ENCODE measurements around the gene PRTFDC1. TPM values are rescaled to one million over a fixed set of nuclear protein-coding genes. Genes with fewer than 3 reads are reported as not detected.

PRTFDC1 gene
- total and polyA plus RNA-seq, 2 of the 8 experiments (the other 6 are each of a cell fraction or from before 2014, with no cell fraction given) = 5.9 to 6.6 TPM

DNA sequence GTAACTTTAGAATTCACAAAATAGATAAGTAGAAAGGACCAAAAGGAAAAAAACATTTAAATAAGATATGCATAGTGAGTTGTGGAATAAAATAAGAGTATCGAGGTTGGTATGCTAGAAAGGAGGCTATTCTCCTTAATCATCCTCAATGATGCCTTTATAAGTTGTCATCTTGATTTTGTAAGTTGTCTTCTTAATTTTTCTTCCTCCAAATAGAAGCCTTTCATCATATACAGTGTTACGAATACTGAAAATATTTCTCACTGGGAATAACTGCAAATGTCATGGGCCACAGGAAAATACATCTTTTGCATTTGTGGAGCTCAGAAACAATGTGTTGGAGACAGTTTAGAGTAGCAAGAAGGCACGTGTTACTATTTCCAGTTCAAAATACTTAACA lies 31.5 kb upstream of the PRTFDC1 start:
- H2BK15ac ChIP-seq (ENCODE audit: low read length) = no peak overlapping the region
- no peak overlapping the region for H2BK20ac ChIP-seq (ENCODE audit: low read length)
- H3K9ac ChIP-seq (replicated peaks in 1 of 4; ENCODE audit: extremely low read depth in 1 of 4, low read depth in 3 of 4, low read length in 3 of 4) = no peak overlapping the region
- ChIA-PET CTCF (ENCODE audit: partially characterized antibody) (interaction anchor here (0.9 kb wide), 1 partner anchor 15 kb away, joined by 3 read pairs; no protein-coding TSS in a partner anchor), POLR2A (ENCODE audit: partially characterized antibody) (no interaction called here)
- H3K23ac ChIP-seq (ENCODE audit: insufficient read length) = no peak overlapping the region
- no peak overlapping the region for H2AK5ac ChIP-seq (ENCODE audit: low read depth, low read length)
- H2AFZ ChIP-seq (ENCODE audit: low read length) = no peak overlapping the region
- no peaks in the 10 kb centered on the region for H3K4me1 ChIP-seq (replicated peaks in 1 of 4; ENCODE audit: control insufficient read depth in 3 of 4, insufficient read depth in 4 of 4, low read length in 3 of 4)
- H4K5ac ChIP-seq (ENCODE audit: insufficient read length, low read depth, low read length) = no peak overlapping the region
- H3K14ac ChIP-seq (ENCODE audit: insufficient read length) = no peak overlapping the region
- H3K18ac ChIP-seq (ENCODE audit: extremely low read depth, low read length) = no peak overlapping the region
- H4K8ac ChIP-seq (ENCODE audit: extremely low read depth, insufficient read depth, low read length) = no peak overlapping the region
- H3K23me2 ChIP-seq (ENCODE audit: low read depth, low read length) = no peaks in the 10 kb centered on the region
- no peak overlapping the region for H3K27ac ChIP-seq (ENCODE audit: low read depth, low read length)
- H3K27me3 ChIP-seq (replicated peaks in 1 of 4; ENCODE audit: control insufficient read depth in 3 of 4, extremely low read depth in 1 of 4, insufficient read depth in 3 of 4, low read length in 3 of 4) = no peaks in the 10 kb centered on the region
- no peak overlapping the region for H4K91ac ChIP-seq (replicated peaks; ENCODE audit: insufficient read length, low read length)
- no peak overlapping the region for H2BK12ac ChIP-seq (ENCODE audit: low read depth, low read length)
- no peak for DNase-seq (ENCODE audit: low read depth in 1 of 2, low spot score in 2 of 2)
- TF ChIP-seq NANOG (IDR thresholded peaks at IDR 0.05; ENCODE audit: insufficient read depth, low read depth, low read length, poor library complexity, severe bottlenecking) (no peak), RFX5 (IDR thresholded peaks at IDR 0.05; ENCODE audit: borderline replicate concordance, low read depth, low read length) (no peak), POLR2A (IDR thresholded peaks at IDR 0.05; ENCODE audit: control extremely low read depth in 1 of 2, low read depth in 2 of 2, low read length in 2 of 2) (no peak)
- H4K20me1 ChIP-seq (replicated peaks in 1 of 2; ENCODE audit: control insufficient read depth in 1 of 2, insufficient read depth in 2 of 2, low read length in 2 of 2) = no peaks in the 10 kb centered on the region
- H3K4me3 ChIP-seq (ENCODE audit: extremely low read depth in 1 of 4, insufficient read depth in 2 of 4, low read depth in 3 of 4, low read length in 4 of 4) = no peak overlapping the region
- no peak for FAIRE-seq
- H3K9me3 ChIP-seq (ENCODE audit: insufficient read depth in 2 of 2, low read depth in 1 of 2, low read length in 1 of 2) = no peaks in the 10 kb centered on the region
- H2BK120ac ChIP-seq (replicated peaks; ENCODE audit: low read depth, low read length) = no peak overlapping the region
- H3K79me2 ChIP-seq (ENCODE audit: control insufficient read depth in 1 of 2, insufficient read depth in 2 of 2, low read length in 2 of 2) = no peaks in the 10 kb centered on the region
- H3K36me3 ChIP-seq (ENCODE audit: control insufficient read depth in 2 of 4, insufficient read depth in 4 of 4, low read length in 3 of 4) = no peaks in the 10 kb centered on the region
- H3K79me1 ChIP-seq (ENCODE audit: low read depth, low read length) = no peaks in the 10 kb centered on the region
- H2BK5ac ChIP-seq (ENCODE audit: low read depth, low read length) = no peak overlapping the region
- no peak overlapping the region for H3K56ac ChIP-seq (replicated peaks; ENCODE audit: insufficient read length, low read depth, low read length)
- H3K4me2 ChIP-seq (ENCODE audit: insufficient read depth in 1 of 2, low read depth in 2 of 2, low read length in 2 of 2) = no peak overlapping the region
- no peak overlapping the region for H3K4ac ChIP-seq (replicated peaks; ENCODE audit: insufficient read length, low read depth, low read length)
- 90% methylated on average over 3 of the region's 3 CpGs; no CpG with 5 or more reads in 1 of the 2 experiments for WGBS, 2 experiments (ENCODE audit: extremely low coverage in 1 of 2, insufficient coverage in 1 of 2, insufficient read length in 1 of 2, insufficient replicate concordance in 2 of 2, low coverage in 1 of 2, low lambda C conversion rate in 2 of 2, missing lambda C conversion rate in 1 of 2)

All from H1 (cell line).